Neuronal stem cell (in vitro differentiated cells): ENCODE data around the gene ARHGAP32.
A peak's percentile ranks its signal among the peaks of the same experiment; 100 is the strongest.

Experiments
- DNase-seq: peaks from one replicate; pipeline ENCODE4 v3.0.0-alpha.2; 2013; ENCODE audit warnings: low spot score
- H2AFZ ChIP-seq: one replicate; pipeline ENCODE4 v1.6.1; 2013; ENCODE audit warnings: mild to moderate bottlenecking, low read length, inconsistent platforms
- H2AK5ac ChIP-seq: 2 replicates; pipeline ENCODE4 v1.6.1; 2013; ENCODE audit warnings: low read depth, mild to moderate bottlenecking, inconsistent platforms, low read length, moderate library complexity, mixed read lengths
- H2BK120ac ChIP-seq: 2 replicates; pipeline ENCODE4 v1.6.1; 2013; ENCODE audit warnings: low read depth, mild to moderate bottlenecking, inconsistent platforms, low read length, moderate library complexity, mixed read lengths
- H2BK12ac ChIP-seq: one replicate; pipeline ENCODE4 v1.6.1; 2013; ENCODE audit warnings: low read length, inconsistent platforms
- H2BK15ac ChIP-seq: 2 replicates; pipeline ENCODE4 v1.6.1; 2013; ENCODE audit warnings: mild to moderate bottlenecking, low read length, inconsistent platforms, mixed read lengths
- H2BK5ac ChIP-seq: one replicate; pipeline ENCODE4 v1.6.1; 2013; ENCODE audit warnings: inconsistent platforms, mild to moderate bottlenecking, low read length, moderate library complexity
- H3K14ac ChIP-seq: one replicate; pipeline ENCODE4 v1.6.1; 2013; ENCODE audit warnings: low read length, inconsistent platforms
- H3K18ac ChIP-seq: 2 replicates; pipeline ENCODE4 v1.6.1; 2013; ENCODE audit warnings: low read length, inconsistent platforms
- H3K23ac ChIP-seq: 2 replicates; pipeline ENCODE4 v1.6.1; 2013; ENCODE audit warnings: low read depth, mild to moderate bottlenecking, mixed read lengths, low read length, inconsistent platforms; ENCODE audit not compliant: poor library complexity
- H3K27ac ChIP-seq: replicated peaks from 3 replicates; pipeline ENCODE4 v1.5.1; 2013; ENCODE audit warnings: low read length, inconsistent platforms
- H3K27me3 ChIP-seq, 3 experiments: 2 replicates each; pipeline ENCODE4 v1.6.1; 2013; ENCODE audit warnings: low read length in 3 of 3, mild to moderate bottlenecking in 2 of 3, inconsistent platforms in 1 of 3, low read depth in 1 of 3, mixed read lengths in 1 of 3, moderate library complexity in 1 of 3; ENCODE audit not compliant: control insufficient read depth in 3 of 3, insufficient read depth in 3 of 3
- H3K36me3 ChIP-seq, 2 donors: replicated peaks in 1 of 2; 2 replicates each; pipeline ENCODE4 v1.6.1; 2013; ENCODE audit warnings: low read length in 2 of 2; ENCODE audit not compliant: control insufficient read depth in 2 of 2, insufficient read depth in 2 of 2
- H3K4ac ChIP-seq: 2 replicates; pipeline ENCODE4 v1.6.1; 2013; ENCODE audit warnings: inconsistent platforms, mild to moderate bottlenecking, low read length, moderate library complexity
- H3K4me1 ChIP-seq, 2 donors: 1 replicate in 1 of 2; 2 replicates in 1 of 2; pipeline ENCODE4 v1.6.1; 2013; ENCODE audit warnings: low read length in 2 of 2, low read depth in 1 of 2; ENCODE audit not compliant: control insufficient read depth in 2 of 2, insufficient read depth in 1 of 2
- H3K4me2 ChIP-seq: one replicate; pipeline ENCODE4 v1.6.1; 2013; ENCODE audit warnings: mild to moderate bottlenecking, low read length, inconsistent platforms; ENCODE audit not compliant: insufficient read depth, poor library complexity, severe bottlenecking
- H3K4me3 ChIP-seq, 2 donors: 2 replicates each; pipeline ENCODE4 v1.5.1; 2013; ENCODE audit warnings: low read length in 2 of 2, mild to moderate bottlenecking in 2 of 2, inconsistent platforms in 1 of 2, moderate library complexity in 1 of 2
- H3K79me1 ChIP-seq: one replicate; pipeline ENCODE4 v1.6.1; 2013; ENCODE audit warnings: low read depth, mild to moderate bottlenecking, inconsistent platforms, low read length, moderate library complexity
- H3K9ac ChIP-seq: one replicate; pipeline ENCODE4 v1.6.1; 2013; ENCODE audit warnings: mild to moderate bottlenecking, low read depth, low read length, inconsistent platforms; ENCODE audit not compliant: poor library complexity
- H3K9me3 ChIP-seq, 2 donors: replicated peaks in 1 of 2; 2 replicates each; pipeline versions ENCODE3 to v1.6.1; 2013; ENCODE audit warnings: low read length in 2 of 2, mild to moderate bottlenecking in 2 of 2, inconsistent platforms in 1 of 2, low read depth in 1 of 2, mixed read lengths in 1 of 2, moderate library complexity in 1 of 2; ENCODE audit not compliant: control insufficient read depth in 2 of 2, insufficient read depth in 1 of 2
- H4K8ac ChIP-seq: one replicate; pipeline ENCODE4 v1.6.1; 2013; ENCODE audit warnings: low read depth, mild to moderate bottlenecking, inconsistent platforms, low read length, moderate library complexity
- H4K91ac ChIP-seq: one replicate; pipeline ENCODE4 v1.6.1; 2013; ENCODE audit warnings: low read length, low read depth, mild to moderate bottlenecking, inconsistent platforms; ENCODE audit not compliant: poor library complexity
- WGBS, 2 donors: extraction: QIAGEN DNeasy Blood & Tissue Kit; methylation state at CpG; one replicate each; pipeline ENCODE4 v1.1.7; 2013; ENCODE audit warnings: missing lambda C conversion rate in 2 of 2, mixed read lengths in 1 of 2; ENCODE audit not compliant: insufficient read length in 2 of 2, insufficient replicate concordance in 1 of 2; ENCODE audit errors: extremely low coverage in 2 of 2; 5-methylcytosine and 5-hydroxymethylcytosine counted together

ARHGAP32 gene

DNA sequence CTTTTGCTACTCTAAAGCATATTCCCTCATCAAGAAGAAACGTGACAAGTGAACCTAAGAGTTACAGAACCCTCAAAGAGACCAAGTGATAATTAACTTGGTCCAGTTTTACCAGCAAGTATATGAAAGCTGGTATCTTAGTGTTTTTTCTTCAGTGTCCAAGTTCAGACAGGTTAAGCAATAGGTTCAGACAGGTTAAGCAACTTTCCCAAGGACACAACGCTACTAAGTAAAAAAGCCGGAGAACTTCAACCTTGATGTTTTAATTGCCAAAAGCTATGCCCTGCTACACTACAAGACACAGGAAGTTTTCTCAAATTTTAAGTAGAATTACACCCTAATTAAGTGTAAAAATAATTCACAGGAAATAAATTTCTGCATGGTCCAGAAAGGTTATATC, 30.0 kb upstream of the ARHGAP32 start:
- no peak overlapping the region for H2BK12ac ChIP-seq
- H3K14ac ChIP-seq: no peak overlapping the region
- H3K4ac ChIP-seq: no peak overlapping the region
- WGBS, 2 donors: no CpG with 5 or more reads among the region's 3 CpGs
- no peak overlapping the region for H3K4me3 ChIP-seq
- no peak overlapping the region for H2BK15ac ChIP-seq
- H2AK5ac ChIP-seq: no peak overlapping the region
- H2AFZ ChIP-seq: no peak overlapping the region
- no peak overlapping the region for H4K91ac ChIP-seq
- H3K23ac ChIP-seq: no peak overlapping the region
- no peak overlapping the region for H2BK5ac ChIP-seq
- peaks cover 0 to 20% of the 10 kb centered on the region in 2 donors for H3K9me3 ChIP-seq
- H3K36me3 ChIP-seq: no peaks in the 10 kb centered on the region
- H3K18ac ChIP-seq: no peak overlapping the region
- no peak overlapping the region for H3K27ac ChIP-seq
- no peaks in the 10 kb centered on the region for H3K27me3 ChIP-seq
- DNase-seq: no peak
- no peak overlapping the region for H4K8ac ChIP-seq
- H3K79me1 ChIP-seq: no peaks in the 10 kb centered on the region
- no peak overlapping the region for H3K4me2 ChIP-seq
- peaks cover 6 to 13% of the 10 kb centered on the region in 2 donors for H3K4me1 ChIP-seq
- no peak overlapping the region for H2BK120ac ChIP-seq
- H3K9ac ChIP-seq: no peak overlapping the region

DNA sequence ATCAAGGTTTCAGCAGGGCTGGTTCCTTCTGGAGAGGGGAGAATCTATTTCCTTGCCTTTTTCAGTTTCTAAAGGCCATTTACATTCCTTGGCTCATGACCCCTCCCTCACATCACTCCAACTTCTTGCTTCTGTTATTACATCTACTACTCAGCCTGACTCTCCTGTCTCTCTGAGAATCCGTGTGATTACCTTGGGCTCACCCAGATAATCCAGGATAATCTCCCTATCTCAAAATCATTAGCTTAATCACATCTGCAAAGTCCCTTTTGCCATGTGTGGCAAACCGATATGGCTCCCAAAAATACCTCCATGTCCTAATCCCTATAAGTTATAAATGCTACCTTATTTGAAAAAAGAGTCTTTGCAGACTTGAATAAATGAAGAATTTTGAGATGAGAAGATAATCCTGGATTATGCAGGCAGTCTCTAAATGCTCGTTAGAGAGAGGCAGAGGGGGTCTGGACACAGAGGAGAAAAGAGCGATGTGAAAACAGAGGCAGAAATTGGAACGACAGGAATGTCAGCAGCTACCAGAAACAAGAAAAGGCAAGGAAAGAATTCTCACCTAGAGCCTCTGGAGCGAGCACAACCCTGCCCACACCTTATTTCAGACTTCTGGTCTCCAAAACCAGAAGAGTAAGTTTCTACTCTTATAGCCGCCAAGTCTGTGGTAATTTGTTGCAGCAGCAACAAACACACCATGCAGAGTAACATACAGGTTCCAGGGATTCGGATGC, 23.6 kb upstream of the ARHGAP32 start:
- Histone ChIP-seq H2BK15ac (no peak overlapping the region), H4K91ac (no peak overlapping the region), H2AK5ac (no peak overlapping the region), H3K4me1 (peaks cover 10 to 13% of the 10 kb centered on the region in 2 donors), H3K18ac (no peak overlapping the region), H3K79me1 (no peaks in the 10 kb centered on the region), H3K4me3 (no peak overlapping the region), H3K4me2 (peak overlapping the region; percentile 13), H3K14ac (no peak overlapping the region), H3K23ac (no peak overlapping the region), H2AFZ (no peak overlapping the region), H3K4ac (no peak overlapping the region), H3K9me3 (peaks cover 0 to 13% of the 10 kb centered on the region in 2 donors), H2BK5ac (no peak overlapping the region), H2BK120ac (no peak overlapping the region), H4K8ac (no peak overlapping the region), H2BK12ac (no peak overlapping the region), H3K9ac (no peak overlapping the region), H3K27ac (peak overlapping the region; percentile 81), H3K27me3 (no peaks in the 10 kb centered on the region), H3K36me3 (no peaks in the 10 kb centered on the region)
- WGBS, 2 donors: no CpG with 5 or more reads among the region's 8 CpGs
- DNase-seq: peak; percentile 59

DNA sequence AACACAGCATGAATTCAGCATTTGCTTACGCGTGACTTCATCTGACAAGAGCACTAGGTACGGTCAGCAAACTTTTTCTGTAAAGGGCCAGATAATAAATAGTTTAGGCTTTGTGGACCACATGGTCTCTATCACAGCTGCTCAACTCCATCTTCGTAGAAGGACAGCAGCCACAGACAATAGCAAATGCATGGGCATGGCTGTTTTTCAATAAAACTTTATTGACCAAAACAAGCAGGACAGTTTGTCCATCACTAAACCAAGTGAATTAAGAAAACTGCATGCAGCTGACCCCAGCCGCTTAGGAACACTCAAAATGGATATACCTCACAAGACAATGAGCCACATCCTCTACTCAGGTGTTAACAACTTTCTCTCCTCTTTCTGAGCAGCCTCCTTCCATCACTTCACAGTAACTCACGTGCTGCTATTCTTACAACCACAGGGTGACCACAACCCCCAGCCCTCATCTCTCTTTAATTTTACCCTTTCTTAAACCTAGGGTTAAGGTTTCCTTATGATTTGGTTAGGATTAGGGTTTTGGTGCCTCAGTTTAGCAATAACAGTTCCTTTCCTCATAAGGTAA, 22.7 kb upstream of the ARHGAP32 start:
- peaks cover 10 to 14% of the 10 kb centered on the region in 2 donors for H3K4me1 ChIP-seq
- WGBS, 2 donors: no CpG with 5 or more reads among the region's 6 CpGs
- H3K18ac ChIP-seq: no peak overlapping the region

DNA sequence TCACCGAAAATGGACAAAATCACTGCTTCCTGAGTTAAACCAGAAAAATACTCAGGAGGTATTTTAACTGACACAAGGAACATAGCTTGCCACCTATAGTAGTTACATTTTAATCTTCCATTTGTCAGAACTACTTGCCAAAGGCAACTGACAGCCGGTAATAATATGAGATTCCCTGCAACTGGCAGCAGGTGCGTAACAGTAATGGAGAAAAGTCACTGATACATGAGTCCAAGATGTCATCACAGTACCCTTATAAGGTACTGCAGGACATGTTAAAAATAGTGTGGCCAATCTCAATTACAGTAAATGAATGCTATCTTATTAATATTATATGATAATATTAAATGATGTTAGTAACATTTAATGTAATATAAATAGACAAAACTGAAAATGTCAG, 21.1 kb upstream of the ARHGAP32 start:
- no peak overlapping the region for H3K27ac ChIP-seq

More for the DNA sequence above, 22.7 kb upstream of the ARHGAP32 start:
- no peak overlapping the region for H2BK12ac ChIP-seq
- no peaks in the 10 kb centered on the region for H3K36me3 ChIP-seq
- H3K27ac ChIP-seq: no peak overlapping the region
- H3K9ac ChIP-seq: no peak overlapping the region
- H3K4me3 ChIP-seq: no peak overlapping the region
- no peak overlapping the region for H2BK15ac ChIP-seq
- H2AFZ ChIP-seq: no peak overlapping the region
- H3K23ac ChIP-seq: no peak overlapping the region
- DNase-seq: no peak
- no peak overlapping the region for H2AK5ac ChIP-seq
- H3K4me2 ChIP-seq: no peak overlapping the region
- H4K8ac ChIP-seq: no peak overlapping the region
- no peak overlapping the region for H2BK120ac ChIP-seq
- peaks cover 0 to 13% of the 10 kb centered on the region in 2 donors for H3K9me3 ChIP-seq
- no peaks in the 10 kb centered on the region for H3K27me3 ChIP-seq
- H2BK5ac ChIP-seq: no peak overlapping the region
- H3K14ac ChIP-seq: no peak overlapping the region
- H3K4ac ChIP-seq: no peak overlapping the region
- no peak overlapping the region for H4K91ac ChIP-seq
- H3K79me1 ChIP-seq: no peaks in the 10 kb centered on the region

More for the DNA sequence above, 21.1 kb upstream of the ARHGAP32 start:
- no peak overlapping the region for H4K8ac ChIP-seq
- H3K9ac ChIP-seq: no peak overlapping the region
- H3K18ac ChIP-seq: no peak overlapping the region
- H3K4me2 ChIP-seq: no peak overlapping the region
- H3K36me3 ChIP-seq: no peaks in the 10 kb centered on the region
- H3K4ac ChIP-seq: no peak overlapping the region
- H2BK120ac ChIP-seq: no peak overlapping the region
- H3K4me1 ChIP-seq: peaks cover 7 to 13% of the 10 kb centered on the region in 2 donors
- no peak overlapping the region for H3K14ac ChIP-seq
- DNase-seq: no peak
- H3K27me3 ChIP-seq: no peaks in the 10 kb centered on the region
- no peak overlapping the region for H3K23ac ChIP-seq
- no CpG with 5 or more reads among the region's 3 CpGs for WGBS, 2 donors
- H3K9me3 ChIP-seq: peaks cover 0 to 13% of the 10 kb centered on the region in 2 donors
- H2BK5ac ChIP-seq: no peak overlapping the region
- no peak overlapping the region for H4K91ac ChIP-seq
- no peaks in the 10 kb centered on the region for H3K79me1 ChIP-seq
- H2BK15ac ChIP-seq: no peak overlapping the region
- H2AFZ ChIP-seq: no peak overlapping the region
- H2BK12ac ChIP-seq: no peak overlapping the region
- no peak overlapping the region for H2AK5ac ChIP-seq
- H3K4me3 ChIP-seq: no peak overlapping the region
